A549 (cell line): ENCODE measurements around the gene PTPRN2. TPM values are rescaled to one million over a fixed set of nuclear protein-coding genes. Genes with fewer than 3 reads are reported as not detected.

ENCODE experiments used
- ATAC-seq, 2 experiments: fragments of 200-7000 bp in 1 of 2; fragments of >200 bp in 1 of 2; cut with Nextera tagmentation in 1 of 2; cut with Tn5 transposase in 1 of 2; 3 replicates each; pipeline versions ENCODE4 v1.8.0 to v1.9.1; 2018 to 2020; ENCODE audit warnings: mild to moderate bottlenecking in 1 of 2, moderate library complexity in 1 of 2
- CTCF ChIA-PET: fragments of 300-600 bp; sonication (Branson Sonifier 250); formaldehyde crosslinking; extraction: SDS; loops from one replicate; lab custom pipeline; 2021; ENCODE audit warnings: antibody characterized with exemption, inconsistent platforms; lab: Yijun Ruan, JAX
- POLR2A ChIA-PET: fragments of 350-600 bp; formaldehyde crosslinking; extraction: SDS; loops from one replicate; lab custom pipeline; 2021; ENCODE audit warnings: antibody characterized with exemption, inconsistent platforms; lab: Yijun Ruan, JAX
- DNase-seq, 2 experiments: peaks; one replicate each; pipeline versions ENCODE4 v3.0.0 to v3.0.0-alpha.2; 2011 to 2016; ENCODE audit warnings: low read depth in 1 of 2, low spot score in 1 of 2
- FAIRE-seq: peaks from 2 replicates; lab custom pipeline; 2011; peaks lifted over from hg19 to GRCh38; lab: Jason Lieb, UNC
- H3K27ac ChIP-seq, 2 experiments: fragments of >200 bp; sonication (Bioruptor Twin); formaldehyde crosslinking; 3 replicates each; pipeline ENCODE4 v1.5.1; 2016 to 2017
- H3K4me1 ChIP-seq: fragments of >200 bp; sonication (Bioruptor Twin); formaldehyde crosslinking; 3 replicates; pipeline ENCODE4 v1.6.1; 2016
- H3K4me2 ChIP-seq: fragments of >200 bp; sonication (Bioruptor Twin); formaldehyde crosslinking; 3 replicates; pipeline ENCODE4 v1.6.1; 2016
- H3K4me3 ChIP-seq: fragments of >200 bp; sonication (Bioruptor Twin); formaldehyde crosslinking; 3 replicates; pipeline ENCODE4 v1.5.1; 2016
- H3K9me3 ChIP-seq: fragments of >200 bp; sonication (Bioruptor Twin); formaldehyde crosslinking; 3 replicates; pipeline ENCODE4 v1.6.1; 2016
- BHLHE40 ChIP-seq: IDR thresholded peaks from 2 replicates; pipeline ENCODE4 v1.6.1; 2012; ENCODE audit warnings: low read depth, low read length, inconsistent platforms
- CBX2 ChIP-seq: fragments of 200-600 bp; sonication (generic); IDR thresholded peaks from 2 replicates; pipeline ENCODE4 v1.6.1; 2016; ENCODE audit warnings: low read depth, mild to moderate bottlenecking, borderline replicate concordance
- CEBPB ChIP-seq, 2 experiments: fragments of >200 bp in 1 of 2; sonication (Bioruptor Twin) in 1 of 2; formaldehyde crosslinking in 1 of 2; IDR thresholded peaks; 2 replicates each; pipeline ENCODE4 v1.6.1; 2012 to 2016
- EP300 ChIP-seq, 2 experiments: fragments of >200 bp; sonication (Bioruptor Twin); formaldehyde crosslinking; IDR thresholded peaks; 2 replicates in 1 of 2; 3 replicates in 1 of 2; pipeline ENCODE4 v1.6.1; 2016 to 2017
- FOSB ChIP-seq: fragments of 250-450 bp; sonication (Bioruptor Pico); IDR thresholded peaks from 2 replicates; pipeline ENCODE4 v1.5.0; 2020; ENCODE audit warnings: mild to moderate bottlenecking, moderate library complexity
- FOSL2 ChIP-seq, 2 experiments: fragments of 450-650 bp in 1 of 2; fragments of >200 bp in 1 of 2; sonication (Bioruptor Twin) in 1 of 2; formaldehyde crosslinking; IDR thresholded peaks; 2 replicates each; pipeline versions ENCODE4 v1.5.0 to v1.6.1; 2016 to 2020; ENCODE audit warnings: mild to moderate bottlenecking in 1 of 2, moderate library complexity in 1 of 2
- HEYL ChIP-seq: fragments of 250-450 bp; sonication (Bioruptor Pico); IDR thresholded peaks from 2 replicates; pipeline ENCODE4 v1.8.0; 2021; ENCODE audit warnings: mild to moderate bottlenecking, moderate library complexity
- JUNB ChIP-seq: fragments of >200 bp; sonication (Bioruptor Twin); formaldehyde crosslinking; IDR thresholded peaks from 2 replicates; pipeline ENCODE4 v1.6.1; 2016
- KDM1A ChIP-seq: fragments of 200-600 bp; sonication (generic); IDR thresholded peaks from 2 replicates; pipeline ENCODE4 v1.6.1; 2016; ENCODE audit warnings: low read depth, mild to moderate bottlenecking
- KDM5A ChIP-seq: fragments of 200-600 bp; sonication (generic); IDR thresholded peaks from 2 replicates; pipeline ENCODE4 v1.6.1; 2016; ENCODE audit warnings: antibody characterized with exemption, mild to moderate bottlenecking
- MAZ ChIP-seq: fragments of 150-350 bp; IDR thresholded peaks from 2 replicates; pipeline ENCODE4 v1.6.1; 2014; ENCODE audit warnings: antibody characterized with exemption, low read depth, low read length, borderline replicate concordance
- MYC ChIP-seq: IDR thresholded peaks from 2 replicates; pipeline ENCODE4 v1.6.1; 2012; ENCODE audit warnings: mild to moderate bottlenecking, inconsistent platforms, low read length, improper control_type of control experiment, borderline replicate concordance
- NFE2L2 ChIP-seq: fragments of 150-350 bp; conservative IDR thresholded peaks from 2 replicates; pipeline ENCODE4 v1.6.1; 2014; ENCODE audit warnings: low read length
- NR3C1 ChIP-seq: fragments of >200 bp; sonication (Bioruptor Twin); formaldehyde crosslinking; IDR thresholded peaks from 3 replicates; pipeline ENCODE4 v1.6.1; 2017
- PHF8 ChIP-seq: fragments of 200-600 bp; sonication (generic); IDR thresholded peaks from 2 replicates; pipeline ENCODE4 v1.6.1; 2016; ENCODE audit warnings: low read depth, mild to moderate bottlenecking, antibody characterized with exemption, moderate library complexity, borderline replicate concordance
- POLR2AphosphoS2 ChIP-seq: conservative IDR thresholded peaks from 2 replicates; pipeline ENCODE4 v1.6.1; 2012; ENCODE audit warnings: low read length, improper control_type of control experiment, inconsistent platforms
- RAD21 ChIP-seq, 2 experiments: fragments of >200 bp in 1 of 2; sonication (Bioruptor Twin) in 1 of 2; formaldehyde crosslinking in 1 of 2; IDR thresholded peaks in 1 of 2; conservative IDR thresholded peaks in 1 of 2; 2 replicates in 1 of 2; 3 replicates in 1 of 2; pipeline ENCODE4 v1.6.1; 2012 to 2018; ENCODE audit warnings: inconsistent platforms in 1 of 2
- RNF2 ChIP-seq: fragments of 200-600 bp; sonication (generic); IDR thresholded peaks from 2 replicates; pipeline ENCODE4 v1.6.1; 2016; ENCODE audit warnings: low read depth, mild to moderate bottlenecking, antibody characterized with exemption, moderate library complexity, borderline replicate concordance
- SMC3 ChIP-seq: fragments of >200 bp; sonication (Bioruptor Twin); formaldehyde crosslinking; IDR thresholded peaks from 3 replicates; pipeline ENCODE4 v1.6.1; 2018; ENCODE audit warnings: inconsistent platforms
- TFCP2L1 ChIP-seq: fragments of 250-450 bp; sonication (Bioruptor Pico); IDR thresholded peaks from 2 replicates; pipeline ENCODE4 v1.5.0; 2021; ENCODE audit warnings: mild to moderate bottlenecking
- ZFP36 ChIP-seq: fragments of 450-650 bp; IDR thresholded peaks from 2 replicates; pipeline ENCODE4 v1.6.1; 2014; ENCODE audit warnings: borderline replicate concordance; ENCODE audit not compliant: partially characterized antibody
- ZNF302 ChIP-seq: fragments of 250-450 bp; sonication (Bioruptor Pico); IDR thresholded peaks from 2 replicates; pipeline ENCODE4 v1.9.0; 2021; ENCODE audit warnings: inconsistent platforms, mild to moderate bottlenecking, moderate library complexity
- WGBS: methylation state at CpG from one replicate; pipeline ENCODE4 v1.1.6; 2017; ENCODE audit errors: missing lambda C conversion rate; 5-methylcytosine and 5-hydroxymethylcytosine counted together
- polyA plus RNA-seq, 4 experiments: library from polyadenylated mRNA; depleted of rRNA in 3 of 4; stranded (reverse); fragments of >200 nt; fragmentation: RNase III in 1 of 4; extraction: RNeasy Plus Mini Kit Qiagen cat#74134 plus additional on column Dnase treatment in 1 of 4; gene quantifications; 2 replicates in 3 of 4; 3 replicates in 1 of 4; pipeline ENCODE4 v1.2.3, GENCODE V29; 2011 to 2017
- TF ChIP-seq, protein P1 (sequence below): fragments of 450-650 bp; IDR thresholded peaks from 2 replicates; pipeline ENCODE4 v1.6.1; 2014; ENCODE audit warnings: antibody characterized with exemption
- TF ChIP-seq, protein P2 (sequence below): IDR thresholded peaks from 2 replicates; pipeline ENCODE4 v1.6.1; 2012
- TF ChIP-seq, protein P3 (sequence below): fragments of >200 bp; sonication (Bioruptor Twin); formaldehyde crosslinking; IDR thresholded peaks from 3 replicates; pipeline ENCODE4 v1.6.1; 2016
- TF ChIP-seq, protein P4 (sequence below): fragments of >200 bp; sonication (Bioruptor Twin); formaldehyde crosslinking; IDR thresholded peaks from 3 replicates; pipeline ENCODE4 v1.5.1; 2016

The PTPRN2 gene
- polyA plus RNA-seq, 2 of the 4 experiments (the other 2 are of a cell fraction) = 0.41 to 1.2 TPM

DNA sequence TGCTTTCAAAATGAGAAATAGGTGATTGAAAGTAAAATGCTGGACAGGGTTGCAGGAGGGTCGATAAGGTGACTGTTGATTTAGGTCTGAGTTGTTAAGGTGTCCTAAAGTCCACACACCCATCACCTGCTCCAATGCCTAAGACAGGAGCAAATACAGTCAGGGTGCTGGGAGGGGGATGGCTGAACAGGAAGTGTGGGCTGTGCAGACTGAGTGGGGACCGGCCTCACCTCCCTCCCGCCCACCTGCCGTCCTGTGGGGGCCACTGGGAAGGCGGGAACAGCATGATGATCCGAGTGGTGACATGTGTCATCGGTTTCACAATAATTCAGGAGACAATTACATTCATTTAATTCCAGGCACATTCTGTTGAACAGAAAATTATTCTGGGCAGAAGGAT lies 990.1 kb downstream of the PTPRN2 start (continued):
- TF ChIP-seq JUNB (no peak), MYC (no peak), BHLHE40 (no peak), ZNF302 (CRISPR knock-in tag) (no peak), RNF2 (no peak)
- TF ChIP-seq, protein P1, sequence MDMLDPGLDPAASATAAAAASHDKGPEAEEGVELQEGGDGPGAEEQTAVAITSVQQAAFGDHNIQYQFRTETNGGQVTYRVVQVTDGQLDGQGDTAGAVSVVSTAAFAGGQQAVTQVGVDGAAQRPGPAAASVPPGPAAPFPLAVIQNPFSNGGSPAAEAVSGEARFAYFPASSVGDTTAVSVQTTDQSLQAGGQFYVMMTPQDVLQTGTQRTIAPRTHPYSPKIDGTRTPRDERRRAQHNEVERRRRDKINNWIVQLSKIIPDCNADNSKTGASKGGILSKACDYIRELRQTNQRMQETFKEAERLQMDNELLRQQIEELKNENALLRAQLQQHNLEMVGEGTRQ = no peak
- TF ChIP-seq, protein P2, sequence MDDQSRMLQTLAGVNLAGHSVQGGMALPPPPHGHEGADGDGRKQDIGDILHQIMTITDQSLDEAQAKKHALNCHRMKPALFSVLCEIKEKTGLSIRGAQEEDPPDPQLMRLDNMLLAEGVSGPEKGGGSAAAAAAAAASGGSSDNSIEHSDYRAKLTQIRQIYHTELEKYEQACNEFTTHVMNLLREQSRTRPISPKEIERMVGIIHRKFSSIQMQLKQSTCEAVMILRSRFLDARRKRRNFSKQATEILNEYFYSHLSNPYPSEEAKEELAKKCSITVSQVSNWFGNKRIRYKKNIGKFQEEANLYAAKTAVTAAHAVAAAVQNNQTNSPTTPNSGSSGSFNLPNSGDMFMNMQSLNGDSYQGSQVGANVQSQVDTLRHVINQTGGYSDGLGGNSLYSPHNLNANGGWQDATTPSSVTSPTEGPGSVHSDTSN = no peak
- TF ChIP-seq, all 56 proteins: peak for 0

DNA sequence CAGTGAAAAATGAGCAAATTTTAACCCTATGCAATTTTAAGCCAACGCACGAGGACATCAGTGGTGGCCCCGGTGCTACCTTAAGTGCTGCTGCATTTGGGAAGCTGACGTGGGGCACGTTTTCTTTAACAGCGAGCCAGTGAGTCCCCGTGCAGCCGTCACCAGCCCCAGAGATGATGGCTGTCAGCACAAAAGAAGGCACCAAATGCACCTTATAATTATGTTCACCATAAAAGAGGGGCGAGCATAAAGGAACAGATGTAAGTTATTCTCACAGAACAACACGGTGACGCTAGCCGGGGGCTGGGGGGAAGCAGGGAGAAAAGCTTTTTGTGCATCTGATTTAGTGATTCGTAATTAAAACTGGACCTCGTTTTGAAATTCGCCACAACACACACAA lies 990.7 kb downstream of the PTPRN2 start:
- Histone ChIP-seq H3K4me1 (no peaks in the 10 kb centered on the region), H3K4me2 (no peak overlapping the region), H3K4me3 (no peak overlapping the region), H3K9me3 (no peaks in the 10 kb centered on the region), H3K27ac (no peak overlapping the region)
- DNase-seq (no peak), FAIRE-seq (no peak), ATAC-seq (no peak)
- ChIA-PET CTCF (interaction anchor here (1.5 kb wide), 1 partner anchor 76 kb away, joined by 3 read pairs; no protein-coding TSS in a partner anchor), POLR2A (no interaction called here)
- WGBS = 39% methylated on average over 15 of the region's 15 CpGs
- no peak for TF ChIP-seq PHF8
- TF ChIP-seq FOSL2 (IDR thresholded peaks at IDR 0.05) = no peak
- TF ChIP-seq FOSL2 (CRISPR knock-in tag; IDR thresholded peaks at IDR 0.05) = no peak
- no peak for TF ChIP-seq NR3C1

DNA sequence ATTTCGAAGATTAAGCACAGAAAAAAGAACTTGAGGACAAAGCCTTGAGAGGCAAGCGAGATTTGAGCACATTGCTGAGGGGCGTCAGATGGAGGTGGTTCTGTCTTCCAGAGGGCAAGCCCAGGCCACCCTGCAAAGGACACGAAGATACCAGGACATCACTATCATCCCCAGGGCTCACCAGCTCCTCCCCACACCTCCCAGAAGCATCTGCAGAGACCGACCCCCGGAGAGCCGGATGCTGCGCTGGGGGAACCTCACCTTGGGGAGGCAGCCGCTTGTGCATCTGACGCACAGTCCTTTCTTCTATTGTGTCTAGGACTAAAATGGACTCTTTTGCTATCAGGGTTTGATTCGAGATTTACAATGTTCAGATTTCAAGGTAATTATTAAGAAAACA lies 991.2 kb downstream of the PTPRN2 start:
- WGBS = 61% methylated on average over 11 of the region's 11 CpGs
- CTCF ChIA-PET = interaction anchor here (1.5 kb wide), 1 partner anchor 77 kb away, joined by 3 read pairs; no protein-coding TSS in a partner anchor
- Histone ChIP-seq H3K4me2 (no peak overlapping the region), H3K9me3 (no peaks in the 10 kb centered on the region), H3K4me1 (no peaks in the 10 kb centered on the region), H3K27ac (no peak overlapping the region), H3K4me3 (no peak overlapping the region)
- ATAC-seq (no peak), FAIRE-seq (no peak), DNase-seq (no peak)
- TF ChIP-seq CEBPB (IDR thresholded peaks at IDR 0.05) (no peak), NFE2L2 (no peak), ZNF302 (CRISPR knock-in tag) (no peak), EP300 (IDR thresholded peaks at IDR 0.05) (no peak), MAZ (no peak), FOSL2 (IDR thresholded peaks at IDR 0.05) (no peak), FOSL2 (CRISPR knock-in tag; IDR thresholded peaks at IDR 0.05) (no peak), CBX2 (no peak), HEYL (no peak), FOSB (CRISPR knock-in tag) (no peak), KDM1A (no peak), ZFP36 (no peak), TFCP2L1 (CRISPR knock-in tag) (no peak), RAD21 (conservative IDR thresholded peaks at IDR 0.05 in 1 of 2, IDR thresholded peaks at IDR 0.05 in 1 of 2) (no peak), SMC3 (no peak), KDM5A (no peak), POLR2AphosphoS2 (no peak)
- TF ChIP-seq, protein P3, sequence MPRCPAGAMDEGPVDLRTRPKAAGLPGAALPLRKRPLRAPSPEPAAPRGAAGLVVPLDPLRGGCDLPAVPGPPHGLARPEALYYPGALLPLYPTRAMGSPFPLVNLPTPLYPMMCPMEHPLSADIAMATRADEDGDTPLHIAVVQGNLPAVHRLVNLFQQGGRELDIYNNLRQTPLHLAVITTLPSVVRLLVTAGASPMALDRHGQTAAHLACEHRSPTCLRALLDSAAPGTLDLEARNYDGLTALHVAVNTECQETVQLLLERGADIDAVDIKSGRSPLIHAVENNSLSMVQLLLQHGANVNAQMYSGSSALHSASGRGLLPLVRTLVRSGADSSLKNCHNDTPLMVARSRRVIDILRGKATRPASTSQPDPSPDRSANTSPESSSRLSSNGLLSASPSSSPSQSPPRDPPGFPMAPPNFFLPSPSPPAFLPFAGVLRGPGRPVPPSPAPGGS = no peak
- TF ChIP-seq, protein P1 = no peak
- TF ChIP-seq, protein P4, sequence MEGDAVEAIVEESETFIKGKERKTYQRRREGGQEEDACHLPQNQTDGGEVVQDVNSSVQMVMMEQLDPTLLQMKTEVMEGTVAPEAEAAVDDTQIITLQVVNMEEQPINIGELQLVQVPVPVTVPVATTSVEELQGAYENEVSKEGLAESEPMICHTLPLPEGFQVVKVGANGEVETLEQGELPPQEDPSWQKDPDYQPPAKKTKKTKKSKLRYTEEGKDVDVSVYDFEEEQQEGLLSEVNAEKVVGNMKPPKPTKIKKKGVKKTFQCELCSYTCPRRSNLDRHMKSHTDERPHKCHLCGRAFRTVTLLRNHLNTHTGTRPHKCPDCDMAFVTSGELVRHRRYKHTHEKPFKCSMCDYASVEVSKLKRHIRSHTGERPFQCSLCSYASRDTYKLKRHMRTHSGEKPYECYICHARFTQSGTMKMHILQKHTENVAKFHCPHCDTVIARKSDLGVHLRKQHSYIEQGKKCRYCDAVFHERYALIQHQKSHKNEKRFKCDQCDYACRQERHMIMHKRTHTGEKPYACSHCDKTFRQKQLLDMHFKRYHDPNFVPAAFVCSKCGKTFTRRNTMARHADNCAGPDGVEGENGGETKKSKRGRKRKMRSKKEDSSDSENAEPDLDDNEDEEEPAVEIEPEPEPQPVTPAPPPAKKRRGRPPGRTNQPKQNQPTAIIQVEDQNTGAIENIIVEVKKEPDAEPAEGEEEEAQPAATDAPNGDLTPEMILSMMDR = no peak
- TF ChIP-seq, protein P2 = no peak
- POLR2A ChIA-PET = no interaction called here
